Neural crest cell (in vitro differentiated cells): ENCODE data around the gene EPN3. TPM values are rescaled to one million over a fixed set of nuclear protein-coding genes. Genes with fewer than 3 reads are reported as not detected.

Experiments used
- DNase-seq: peaks from one replicate; pipeline ENCODE4 v3.0.0; 2021; ENCODE audit warnings: low read depth, mixed read lengths, low spot score
- H3K27ac Mint-ChIP-seq: one replicate; pipeline ENCODE4 v1.8.0; 2021; ENCODE audit warnings: mild to moderate bottlenecking, mixed read lengths; ENCODE audit not compliant: unreplicated experiment
- H3K27me3 Mint-ChIP-seq: 2 replicates; pipeline ENCODE4 v1.8.0; 2021; ENCODE audit warnings: low read depth, mild to moderate bottlenecking, mixed read lengths
- H3K36me3 Mint-ChIP-seq: 2 replicates; pipeline ENCODE4 v1.8.0; 2021; ENCODE audit warnings: low read depth, mild to moderate bottlenecking, mixed read lengths
- H3K4me1 Mint-ChIP-seq: 2 replicates; pipeline ENCODE4 v1.8.0; 2021; ENCODE audit warnings: mixed read lengths
- H3K4me3 Mint-ChIP-seq: one replicate; pipeline ENCODE4 v1.8.0; 2021; ENCODE audit warnings: mild to moderate bottlenecking, mixed read lengths
- H3K9me3 Mint-ChIP-seq: 2 replicates; pipeline ENCODE4 v1.8.0; 2021; ENCODE audit warnings: mixed read lengths
- CTCF ChIP-seq: fragments of 200-600 bp; sonication (generic); conservative IDR thresholded peaks from 2 replicates; pipeline ENCODE4 v1.5.0; 2021; ENCODE audit warnings: antibody characterized with exemption, mild to moderate bottlenecking
- total RNA-seq: library from RNA; stranded (reverse); gene quantifications from 2 replicates; pipeline ENCODE4 v1.2.1, GENCODE V29; 2021

EPN3 gene
- total RNA-seq, 1 donor from 2014 or later, result not detected

DNA sequence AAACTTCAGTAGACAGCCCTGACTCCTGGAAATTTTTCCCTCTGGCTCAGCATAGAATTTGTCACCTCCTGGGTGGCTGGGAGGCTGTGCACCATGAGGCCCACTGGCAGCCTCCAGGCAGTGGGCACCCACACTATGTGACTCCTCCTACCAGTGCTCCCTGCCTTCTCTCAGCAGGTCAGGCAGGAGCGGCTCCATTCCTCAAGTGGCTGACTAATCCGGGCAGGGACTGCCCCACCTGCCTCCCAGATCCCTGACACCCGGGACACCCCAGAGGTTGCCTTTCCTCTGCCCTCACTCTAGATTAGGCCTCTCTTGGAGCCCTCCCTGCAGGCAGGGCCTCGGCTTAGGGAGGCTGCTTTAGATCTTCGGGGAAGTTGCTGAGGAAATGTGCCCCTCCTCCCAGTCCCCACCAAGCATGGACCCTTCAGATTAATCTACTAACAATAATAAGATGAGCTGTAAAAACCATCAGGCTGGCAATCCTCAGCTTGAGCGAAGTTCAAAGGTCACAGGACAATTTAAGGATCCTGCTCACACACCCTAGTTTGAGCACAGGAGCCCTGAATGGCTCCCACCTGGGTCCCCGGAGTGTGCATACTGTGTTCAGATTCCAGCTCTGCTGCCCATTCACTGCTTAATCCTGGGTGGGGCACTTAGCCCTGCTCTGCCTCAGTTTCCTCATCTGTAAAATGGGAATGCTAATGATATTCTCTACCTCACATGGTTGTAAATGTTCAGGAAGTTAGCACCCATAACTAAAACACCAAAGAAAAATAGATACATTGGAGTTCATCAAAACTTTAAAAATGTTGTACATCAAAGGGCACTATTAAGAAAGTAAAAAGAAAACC is 34.3 kb upstream of the EPN3 start:
- H3K27ac Mint-ChIP-seq, result no peak overlapping the region
- H3K4me1 Mint-ChIP-seq, result no peaks in the 10 kb centered on the region
- DNase-seq, result no peak
- TF ChIP-seq CTCF, result no peak
- H3K27me3 Mint-ChIP-seq, result peaks cover 2% of the 10 kb centered on the region
- H3K36me3 Mint-ChIP-seq, result no peaks in the 10 kb centered on the region
- H3K9me3 Mint-ChIP-seq, result no peaks in the 10 kb centered on the region
- H3K4me3 Mint-ChIP-seq, result no peak overlapping the region

DNA sequence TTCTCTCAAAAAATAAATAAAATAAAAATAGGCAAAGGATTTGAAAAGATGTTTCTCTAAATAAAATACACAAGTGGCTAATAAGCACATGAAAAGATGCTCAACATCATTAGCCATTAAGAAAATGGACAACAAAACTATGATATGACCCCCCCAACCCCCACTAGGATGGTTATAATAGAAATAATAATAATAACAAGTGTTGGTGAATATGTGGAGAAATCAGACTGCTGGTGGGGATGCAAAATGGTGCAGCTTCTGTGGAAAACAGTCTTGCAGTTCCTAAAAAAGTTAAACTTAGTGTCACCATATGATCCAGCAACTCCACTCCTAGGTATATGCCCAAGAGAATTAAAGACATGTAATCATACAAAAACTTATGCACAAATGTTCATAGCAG is 33.3 kb upstream of the EPN3 start:
- no peak for DNase-seq
- no peak for TF ChIP-seq CTCF
- Mint-ChIP-seq H3K9me3 (no peaks in the 10 kb centered on the region), H3K27ac (no peak overlapping the region), H3K36me3 (no peaks in the 10 kb centered on the region), H3K4me1 (peaks cover 6% of the 10 kb centered on the region), H3K27me3 (peaks cover 3% of the 10 kb centered on the region), H3K4me3 (no peak overlapping the region)

- no peak for DNase-seq
- Mint-ChIP-seq H3K9me3 (no peaks in the 10 kb centered on the region), H3K36me3 (no peaks in the 10 kb centered on the region), H3K4me3 (no peak overlapping the region), H3K4me1 (peaks cover 6% of the 10 kb centered on the region), H3K27me3 (peaks cover 3% of the 10 kb centered on the region), H3K27ac (no peak overlapping the region)
- TF ChIP-seq CTCF, result no peak
These were observed 32.8 kb upstream of the EPN3 start for GRCh38 chr17:50499721-50500120.

- no peaks in the 10 kb centered on the region for H3K9me3 Mint-ChIP-seq
- no peaks in the 10 kb centered on the region for H3K36me3 Mint-ChIP-seq
- peaks cover 3% of the 10 kb centered on the region for H3K27me3 Mint-ChIP-seq
- DNase-seq, result peak; percentile 50
- TF ChIP-seq CTCF, result peak; percentile 62
- H3K27ac Mint-ChIP-seq, result no peak overlapping the region
- H3K4me1 Mint-ChIP-seq, result peaks cover 6% of the 10 kb centered on the region
- H3K4me3 Mint-ChIP-seq, result no peak overlapping the region
These were observed 31.5 kb upstream of the EPN3 start for GRCh38 chr17:50501054-50501453.

GRCh38 chr17:50502301-50502990 is 30.1 kb upstream of the EPN3 start:
- Mint-ChIP-seq H3K27me3 (peaks cover 3% of the 10 kb centered on the region), H3K4me3 (no peak overlapping the region), H3K4me1 (peaks cover 6% of the 10 kb centered on the region), H3K27ac (no peak overlapping the region), H3K9me3 (no peaks in the 10 kb centered on the region), H3K36me3 (no peaks in the 10 kb centered on the region)
- no peak for DNase-seq
- TF ChIP-seq CTCF, result no peak
